COLO668 (cell line): ENCODE results near the gene ELK4.

Experiments used
- DNase-seq: peaks from one replicate; lab custom pipeline; 2025; ENCODE audit not compliant: unreplicated experiment; lab: John Stamatoyannopoulos, UW

Gene ELK4

DNA sequence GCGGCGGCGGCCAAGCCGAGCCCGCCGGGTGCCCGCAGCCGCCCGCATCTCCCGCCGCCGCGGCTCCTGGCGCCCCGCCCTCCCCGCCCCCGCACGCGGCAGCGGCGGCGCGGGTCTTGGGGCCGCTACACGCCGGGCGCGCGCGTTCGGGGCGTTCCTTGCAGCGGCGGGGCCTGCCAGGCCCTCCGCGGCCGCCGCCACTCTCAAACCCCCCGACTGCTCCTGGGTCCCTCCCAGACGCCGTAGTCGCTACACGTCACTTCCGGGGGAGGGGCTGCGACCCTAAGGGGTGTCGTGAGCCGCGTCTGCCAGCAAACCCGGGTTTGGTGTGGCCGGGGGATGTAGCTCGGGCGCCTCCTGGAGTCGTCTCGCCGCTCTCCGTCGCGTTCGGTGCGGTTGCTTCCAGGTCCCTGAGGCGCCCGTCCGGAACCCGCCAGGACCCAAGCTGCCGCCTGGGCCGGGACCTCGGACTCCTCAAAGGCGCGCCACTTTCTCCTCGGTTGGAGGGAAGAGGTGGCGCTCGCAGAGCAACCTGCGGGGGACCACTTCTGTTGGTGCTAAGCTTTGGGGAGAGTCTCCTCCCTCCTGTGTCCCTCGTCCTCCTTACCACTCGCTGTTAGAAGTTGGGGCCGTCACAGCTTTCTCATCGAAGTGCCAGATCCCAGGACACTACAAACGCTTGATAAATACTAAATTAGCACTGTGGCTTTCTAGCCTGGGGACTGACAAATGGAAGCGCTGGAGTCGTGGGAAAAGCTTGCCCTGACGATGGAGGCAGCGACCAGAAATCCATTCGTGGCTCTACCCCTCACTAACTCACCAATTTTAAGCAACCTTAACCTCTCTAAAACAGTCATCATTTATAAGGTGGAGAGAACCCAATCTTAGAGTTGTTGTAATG is at the start of gene ELK4:
TSS of gene ELK4 (minus strand) at position 244 of the 901 bp plus-strand sequence. CDS start 8,129 bp downstream, outside the sequence.
- DNase-seq: peak; percentile 99

- DNase-seq: no peak
These were observed 49.6 kb upstream of the ELK4 start for GRCh38 chr1:205681364-205681763.

GRCh38 chr1:205680073-205680851 is 48.5 kb upstream of the ELK4 start, which contains the start of gene SLC45A3:
Gene SLC45A3, minus strand, starts transcription at chr1:205680509. Its CDS starts 15,853 bp downstream, at chr1:205664656.
- peak; percentile 45 for DNase-seq

- no peak for DNase-seq
These were observed 46.7 kb upstream of the ELK4 start for GRCh38 chr1:205678286-205679111.

- DNase-seq: no peak
These were observed 45.4 kb upstream of the ELK4 start for GRCh38 chr1:205677167-205677566.

GRCh38 chr1:205676597-205676996 is 44.8 kb upstream of the ELK4 start:
- no peak for DNase-seq

GRCh38 chr1:205676002-205676401 is 44.2 kb upstream of the ELK4 start:
- no peak for DNase-seq

DNA sequence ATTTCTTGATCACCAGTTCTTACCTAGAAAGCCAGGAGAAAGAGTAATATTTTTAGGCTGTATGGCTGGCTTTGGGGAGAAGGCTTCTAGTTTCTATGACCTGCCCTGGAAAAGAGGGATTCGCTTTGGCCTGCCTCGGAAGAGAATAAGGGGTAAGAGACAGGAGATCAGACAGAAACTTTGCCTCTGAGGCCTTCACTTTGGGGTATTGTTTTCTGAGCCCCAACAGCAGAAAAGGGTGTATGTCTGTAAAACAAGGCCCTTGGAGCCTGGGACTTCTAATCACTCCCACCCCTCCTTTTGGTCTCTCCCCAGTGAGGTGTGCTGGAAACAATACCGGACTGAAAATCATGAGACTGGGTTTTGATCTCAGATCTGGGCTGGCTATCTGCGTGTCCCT is 43.4 kb upstream of the ELK4 start:
- DNase-seq: no peak

DNA sequence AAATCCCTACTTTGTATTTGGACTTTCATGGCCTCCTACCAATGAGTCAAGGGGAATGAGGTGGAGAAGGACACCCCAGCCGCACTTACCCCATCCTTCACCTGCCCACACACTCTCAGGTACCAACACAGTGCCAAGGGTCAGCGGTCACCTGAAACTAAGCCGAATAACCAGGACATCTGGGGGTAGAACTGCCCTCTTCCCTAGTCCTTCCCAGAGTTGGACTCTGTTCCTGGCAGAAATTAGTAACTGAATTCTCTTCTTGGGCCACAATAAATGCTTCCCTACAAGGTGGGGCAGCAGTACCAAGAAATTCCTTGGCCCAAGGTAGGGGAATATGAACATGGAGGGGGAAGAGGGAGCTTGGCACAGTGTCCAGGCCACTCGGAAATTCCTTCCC is 41.2 kb upstream of the ELK4 start:
- no peak for DNase-seq

GRCh38 chr1:205672395-205672889 is 40.6 kb upstream of the ELK4 start:
- no peak for DNase-seq

DNA sequence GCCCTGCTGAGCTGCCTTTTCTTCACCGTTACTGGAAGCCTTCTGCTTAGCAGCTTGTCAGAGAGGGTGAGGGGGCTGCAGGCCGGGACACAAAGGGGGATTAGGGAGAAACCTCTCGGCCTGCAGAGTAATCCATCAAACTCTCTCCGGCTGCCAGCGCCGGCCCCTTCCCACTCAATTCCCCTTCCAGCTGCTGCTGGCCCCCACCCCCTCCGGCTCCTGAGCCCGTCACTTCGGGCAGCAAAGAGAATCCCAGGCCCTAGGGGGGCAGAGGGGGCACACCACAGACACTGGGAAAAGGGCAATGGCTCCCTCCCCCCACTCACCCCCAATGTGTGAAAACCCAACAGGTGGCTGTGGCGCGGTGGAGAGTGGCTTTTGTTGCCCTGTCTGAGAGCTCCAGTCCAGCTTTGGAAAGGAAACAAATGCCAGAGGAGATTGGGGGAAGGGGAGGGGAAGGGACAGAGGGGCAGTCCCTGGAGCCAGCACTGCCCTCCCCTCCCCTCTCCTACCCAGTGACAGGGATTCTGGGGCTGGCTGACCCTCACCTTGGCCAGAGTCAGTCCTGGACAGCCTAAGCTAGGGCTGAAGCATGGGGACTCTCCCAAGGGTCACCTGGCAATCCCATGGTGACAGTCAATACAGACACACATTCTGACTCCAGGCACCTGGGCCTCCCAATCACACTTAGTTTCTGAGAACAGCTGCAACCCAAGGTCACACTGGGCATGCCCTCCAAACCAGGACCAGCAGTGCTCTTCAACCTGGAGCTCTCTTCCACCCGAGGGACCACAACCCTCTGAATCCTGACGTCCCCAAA is 39.0 kb upstream of the ELK4 start:
- DNase-seq: no peak

- DNase-seq: no peak
These were observed 38.3 kb upstream of the ELK4 start for GRCh38 chr1:205670150-205670446.

- no peak for DNase-seq
These were observed 37.7 kb upstream of the ELK4 start for GRCh38 chr1:205669341-205670149.

GRCh38 chr1:205668951-205669340 is 37.1 kb upstream of the ELK4 start:
- DNase-seq: no peak

GRCh38 chr1:205667909-205668643 is 36.3 kb upstream of the ELK4 start:
- no peak for DNase-seq

- DNase-seq: no peak
These were observed 34.8 kb upstream of the ELK4 start for GRCh38 chr1:205666372-205667166.

DNA sequence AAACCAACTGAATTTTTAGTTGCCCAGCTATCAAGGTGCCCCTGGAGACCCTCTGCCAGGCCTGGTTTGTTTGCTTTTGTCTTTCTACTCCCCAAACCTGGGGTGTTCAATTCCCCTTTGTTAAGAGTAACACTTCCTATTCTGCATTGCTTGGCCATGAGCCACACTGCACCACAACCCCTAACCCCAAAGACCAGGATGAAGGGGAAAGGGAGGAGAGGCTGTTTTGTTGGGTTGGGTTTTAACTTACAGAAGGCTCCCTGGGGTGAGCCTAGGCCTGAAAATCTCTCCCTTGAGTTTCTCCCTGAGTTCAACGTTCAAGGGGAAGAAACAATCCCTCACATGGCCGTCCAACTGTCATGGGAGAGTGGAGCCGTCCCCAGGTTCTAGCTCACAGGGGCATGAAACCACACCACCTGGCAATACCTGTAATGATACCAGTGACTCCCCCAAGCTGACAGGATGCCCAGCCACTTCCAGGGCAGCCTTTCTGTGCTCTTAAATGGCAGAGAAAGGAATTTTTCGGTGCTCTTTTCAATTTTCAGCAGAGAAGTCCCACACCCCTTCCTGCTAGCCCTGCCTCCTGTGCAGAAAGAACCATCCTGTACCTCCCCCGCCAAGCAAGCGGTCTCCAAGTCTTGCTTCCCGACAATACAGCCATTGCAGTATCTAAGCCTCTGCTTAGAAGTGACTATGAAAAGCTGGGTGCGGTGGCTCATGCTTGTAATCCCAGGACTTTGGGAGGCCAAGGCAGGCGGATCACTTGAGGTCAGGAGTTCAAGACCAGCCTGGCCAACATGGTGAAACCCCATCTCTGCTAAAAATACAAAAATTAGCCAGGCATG is 33.6 kb upstream of the ELK4 start:
- no peak for DNase-seq
